OCI-LY1 (cell line): Measurements from ENCODE around the gene CDH4.

Experiments
- H2AFZ ChIP-seq: fragments of 200-600 bp; sonication (generic), shearing (Covaris generic); 2 replicates; pipeline ENCODE4 v1.6.0; 2014; ENCODE audit warnings: antibody characterized with exemption, mild to moderate bottlenecking, low read length
- H3F3A ChIP-seq: fragments of 200-600 bp; sonication (generic), shearing (Covaris generic); 2 replicates; pipeline ENCODE4 v1.6.0; 2014; ENCODE audit warnings: mild to moderate bottlenecking, antibody characterized with exemption, low read length, moderate library complexity; ENCODE audit not compliant: insufficient read depth
- H3K27ac ChIP-seq: fragments of 200-600 bp; sonication (generic); 2 replicates; pipeline ENCODE4 v1.5.1; 2014; ENCODE audit warnings: low read length, mixed run types, mild to moderate bottlenecking, low read depth; ENCODE audit not compliant: poor library complexity, severe bottlenecking
- H3K27me3 ChIP-seq: fragments of 200-600 bp; sonication (generic); 2 replicates; pipeline ENCODE4 v1.6.0; 2014; ENCODE audit warnings: antibody characterized with exemption, mild to moderate bottlenecking, low read length, moderate library complexity; ENCODE audit not compliant: insufficient read depth
- H3K36me3 ChIP-seq: fragments of 200-600 bp; sonication (generic); 2 replicates; pipeline ENCODE4 v1.6.1; 2014; ENCODE audit warnings: mild to moderate bottlenecking, antibody characterized with exemption, low read length, moderate library complexity, mixed read lengths; ENCODE audit not compliant: insufficient read depth
- H3K4me1 ChIP-seq: fragments of 200-600 bp; sonication (generic); 2 replicates; pipeline ENCODE4 v1.5.1; 2014; ENCODE audit warnings: mild to moderate bottlenecking, low read length, moderate library complexity; ENCODE audit not compliant: insufficient read depth, severe bottlenecking
- H3K4me2 ChIP-seq: fragments of 200-600 bp; sonication (generic), shearing (Covaris generic); 2 replicates; pipeline ENCODE4 v1.6.1; 2014; ENCODE audit warnings: low read length
- H3K4me3 ChIP-seq: fragments of 200-600 bp; sonication (generic); 2 replicates; pipeline ENCODE4 v1.5.1; 2014; ENCODE audit warnings: low read length, low read depth, mild to moderate bottlenecking, mixed read lengths; ENCODE audit not compliant: poor library complexity, severe bottlenecking
- H3K79me2 ChIP-seq: fragments of 200-600 bp; shearing (Covaris generic); 2 replicates; pipeline ENCODE4 v1.6.1; 2016; ENCODE audit warnings: mixed run types, low read length, mixed read lengths; ENCODE audit not compliant: insufficient read depth
- H3K9ac ChIP-seq: fragments of 200-600 bp; sonication (generic), shearing (Covaris generic); 2 replicates; pipeline ENCODE4 v1.6.1; 2014; ENCODE audit warnings: mild to moderate bottlenecking, low read length, mixed read lengths
- H3K9me2 ChIP-seq: fragments of 200-600 bp; sonication (generic), shearing (Covaris generic); 2 replicates; pipeline ENCODE4 v1.6.1; 2014; ENCODE audit warnings: low read depth, mild to moderate bottlenecking, low read length, mixed read lengths
- H3K9me3 ChIP-seq: fragments of 200-600 bp; shearing (Covaris generic); 2 replicates; pipeline ENCODE4 v1.6.1; 2014; ENCODE audit warnings: low read length, mixed read lengths
- H4K20me1 ChIP-seq: fragments of 200-600 bp; sonication (generic), shearing (Covaris generic); 2 replicates; pipeline ENCODE4 v1.6.0; 2016; ENCODE audit warnings: mild to moderate bottlenecking, low read length; ENCODE audit not compliant: insufficient read depth
- EZH2 ChIP-seq: fragments of 200-600 bp; sonication (generic), shearing (Covaris generic); IDR thresholded peaks from 2 replicates; pipeline ENCODE4 v1.8.0; 2017; ENCODE audit warnings: borderline replicate concordance, mixed run types, mild to moderate bottlenecking, antibody characterized with exemption, low read length, moderate library complexity, mixed read lengths
- TF ChIP-seq, protein P1 (sequence below): fragments of 200-600 bp; sonication (generic), shearing (Covaris generic); IDR thresholded peaks from 2 replicates; pipeline ENCODE4 v1.5.1; 2017; ENCODE audit warnings: mild to moderate bottlenecking, antibody characterized with exemption, low read length, moderate library complexity, mixed read lengths

The CDH4 gene

DNA sequence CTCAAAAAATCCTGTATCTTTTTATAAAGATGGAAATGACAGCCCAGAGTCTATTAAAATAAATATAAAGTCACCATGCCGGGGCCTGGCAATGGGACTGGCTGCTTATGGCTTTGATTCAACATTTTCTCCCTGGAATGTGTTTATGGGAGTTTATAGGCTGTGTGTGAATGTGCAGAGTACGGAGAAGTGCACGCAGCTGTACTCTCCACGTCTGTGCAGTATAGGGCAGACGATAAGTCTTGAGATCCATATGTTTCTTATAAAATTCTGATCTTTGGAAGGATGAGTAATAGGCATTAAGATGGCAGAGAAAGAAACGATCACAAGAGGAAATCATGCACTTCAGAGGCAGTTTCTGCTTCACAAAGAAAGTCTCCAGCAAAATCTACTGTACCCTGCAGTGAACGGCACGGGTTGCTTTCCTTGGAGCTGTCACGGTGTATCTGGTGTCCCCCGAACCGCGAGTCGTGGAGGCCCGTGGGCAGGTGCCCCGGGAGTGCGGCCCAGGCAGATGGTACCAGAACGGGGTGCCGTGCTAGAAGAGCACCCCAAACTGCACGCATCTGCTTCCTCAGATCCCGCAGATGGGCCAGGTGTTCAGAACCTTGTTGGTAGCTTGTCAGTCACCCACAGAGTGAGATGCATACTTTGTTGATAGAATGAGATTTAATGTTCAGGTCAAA is 431.1 kb downstream of the CDH4 start:
- TF ChIP-seq, protein P1, sequence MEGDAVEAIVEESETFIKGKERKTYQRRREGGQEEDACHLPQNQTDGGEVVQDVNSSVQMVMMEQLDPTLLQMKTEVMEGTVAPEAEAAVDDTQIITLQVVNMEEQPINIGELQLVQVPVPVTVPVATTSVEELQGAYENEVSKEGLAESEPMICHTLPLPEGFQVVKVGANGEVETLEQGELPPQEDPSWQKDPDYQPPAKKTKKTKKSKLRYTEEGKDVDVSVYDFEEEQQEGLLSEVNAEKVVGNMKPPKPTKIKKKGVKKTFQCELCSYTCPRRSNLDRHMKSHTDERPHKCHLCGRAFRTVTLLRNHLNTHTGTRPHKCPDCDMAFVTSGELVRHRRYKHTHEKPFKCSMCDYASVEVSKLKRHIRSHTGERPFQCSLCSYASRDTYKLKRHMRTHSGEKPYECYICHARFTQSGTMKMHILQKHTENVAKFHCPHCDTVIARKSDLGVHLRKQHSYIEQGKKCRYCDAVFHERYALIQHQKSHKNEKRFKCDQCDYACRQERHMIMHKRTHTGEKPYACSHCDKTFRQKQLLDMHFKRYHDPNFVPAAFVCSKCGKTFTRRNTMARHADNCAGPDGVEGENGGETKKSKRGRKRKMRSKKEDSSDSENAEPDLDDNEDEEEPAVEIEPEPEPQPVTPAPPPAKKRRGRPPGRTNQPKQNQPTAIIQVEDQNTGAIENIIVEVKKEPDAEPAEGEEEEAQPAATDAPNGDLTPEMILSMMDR = no peak
- TF ChIP-seq EZH2 = no peak
- Histone ChIP-seq H3K9me2 (no peaks in the 10 kb centered on the region), H3K4me1 (no peaks in the 10 kb centered on the region), H3K9me3 (no peaks in the 10 kb centered on the region), H3K27ac (no peak overlapping the region), H3K79me2 (no peaks in the 10 kb centered on the region), H3K9ac (no peak overlapping the region), H4K20me1 (no peaks in the 10 kb centered on the region), H2AFZ (no peak overlapping the region), H3K4me3 (no peak overlapping the region), H3K36me3 (no peaks in the 10 kb centered on the region), H3K4me2 (no peak overlapping the region), H3K27me3 (no peaks in the 10 kb centered on the region), H3F3A (no peaks in the 10 kb centered on the region)

DNA sequence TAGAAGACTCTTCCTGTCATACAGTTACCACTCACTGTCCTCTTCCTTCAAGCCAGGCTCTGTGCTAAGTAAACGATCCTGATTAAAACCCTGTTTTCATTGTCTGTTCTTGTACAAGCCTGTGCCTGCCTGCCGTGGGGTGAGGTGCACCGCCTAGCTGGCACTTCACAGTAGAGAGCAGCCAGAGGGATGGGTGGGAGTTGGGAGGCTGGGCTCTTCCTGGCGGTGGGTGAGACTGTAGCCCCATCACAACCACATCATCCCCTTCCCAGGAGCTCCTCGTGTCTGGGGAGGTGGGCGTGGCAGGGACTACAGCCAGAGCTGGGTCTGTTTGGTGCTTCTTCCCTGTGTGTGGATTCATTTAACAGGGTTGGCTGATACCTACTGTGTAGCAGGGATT is 431.7 kb downstream of the CDH4 start:
- no peak overlapping the region for H3K4me2 ChIP-seq
- no peaks in the 10 kb centered on the region for H3K36me3 ChIP-seq
- H3K9me3 ChIP-seq = no peaks in the 10 kb centered on the region
- no peaks in the 10 kb centered on the region for H3K4me1 ChIP-seq
- H3K4me3 ChIP-seq = no peak overlapping the region
- H3K9ac ChIP-seq = no peak overlapping the region
- TF ChIP-seq, protein P1 = no peak
- no peak for TF ChIP-seq EZH2
- H3K27me3 ChIP-seq = no peaks in the 10 kb centered on the region
- no peaks in the 10 kb centered on the region for H4K20me1 ChIP-seq
- no peaks in the 10 kb centered on the region for H3K9me2 ChIP-seq
- H3K27ac ChIP-seq = no peak overlapping the region
- no peak overlapping the region for H2AFZ ChIP-seq
- no peaks in the 10 kb centered on the region for H3K79me2 ChIP-seq
- no peaks in the 10 kb centered on the region for H3F3A ChIP-seq

DNA sequence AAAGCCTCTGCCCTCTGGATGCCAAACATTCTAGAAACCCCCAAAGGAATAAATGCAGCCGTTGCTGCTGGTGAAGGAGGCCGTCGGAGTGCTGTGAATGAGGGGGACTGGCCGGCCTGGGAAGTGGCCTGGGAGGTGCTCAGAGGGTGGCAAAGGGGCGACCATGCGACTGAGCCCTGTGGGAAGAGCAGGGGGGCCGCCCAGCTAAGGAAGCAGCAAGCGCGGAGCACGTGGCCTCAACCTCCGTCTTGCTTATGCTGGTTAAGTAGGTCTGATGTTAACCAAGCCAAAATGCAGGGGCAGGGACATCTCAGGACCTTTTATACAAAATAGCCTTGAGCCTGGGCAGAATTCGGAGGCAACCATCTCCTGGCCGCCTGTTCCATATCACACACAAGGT is 432.1 kb downstream of the CDH4 start:
- Histone ChIP-seq H3K36me3 (no peaks in the 10 kb centered on the region), H2AFZ (no peak overlapping the region), H3K4me2 (no peak overlapping the region), H3K4me1 (no peaks in the 10 kb centered on the region), H3K4me3 (no peak overlapping the region), H3K9ac (no peak overlapping the region), H4K20me1 (no peaks in the 10 kb centered on the region), H3K27ac (no peak overlapping the region), H3K27me3 (no peaks in the 10 kb centered on the region), H3F3A (no peaks in the 10 kb centered on the region), H3K9me2 (no peaks in the 10 kb centered on the region), H3K9me3 (no peaks in the 10 kb centered on the region), H3K79me2 (no peaks in the 10 kb centered on the region)
- no peak for TF ChIP-seq EZH2
- TF ChIP-seq, protein P1 = no peak
